Dermis microvascular lymphatic vessel endothelial cell (primary cell): ENCODE results near the gene CCDC102A. TPM values are rescaled to one million over a fixed set of nuclear protein-coding genes. Genes with fewer than 3 reads are reported as not detected.
"Not testable (repeated sequence)": the region's sequence is repeated elsewhere in the genome, so short reads cannot be mapped to it uniquely, and the experiment has no call there.

ENCODE experiments used
- DNase-seq, 2 donors: peaks; one replicate each; pipeline versions ENCODE4 v3.0.0 to v3.0.0-alpha.2; 2010; ENCODE audit warnings: low read depth in 2 of 2
- total RNA-seq: library from RNA; depleted of rRNA; stranded (reverse); fragments of >200 nt; gene quantifications from 2 replicates; pipeline ENCODE4 v1.2.1, GENCODE V29; 2014

CCDC102A gene
- total RNA-seq, 1 donor from 2014 or later: 8.9 TPM

DNA sequence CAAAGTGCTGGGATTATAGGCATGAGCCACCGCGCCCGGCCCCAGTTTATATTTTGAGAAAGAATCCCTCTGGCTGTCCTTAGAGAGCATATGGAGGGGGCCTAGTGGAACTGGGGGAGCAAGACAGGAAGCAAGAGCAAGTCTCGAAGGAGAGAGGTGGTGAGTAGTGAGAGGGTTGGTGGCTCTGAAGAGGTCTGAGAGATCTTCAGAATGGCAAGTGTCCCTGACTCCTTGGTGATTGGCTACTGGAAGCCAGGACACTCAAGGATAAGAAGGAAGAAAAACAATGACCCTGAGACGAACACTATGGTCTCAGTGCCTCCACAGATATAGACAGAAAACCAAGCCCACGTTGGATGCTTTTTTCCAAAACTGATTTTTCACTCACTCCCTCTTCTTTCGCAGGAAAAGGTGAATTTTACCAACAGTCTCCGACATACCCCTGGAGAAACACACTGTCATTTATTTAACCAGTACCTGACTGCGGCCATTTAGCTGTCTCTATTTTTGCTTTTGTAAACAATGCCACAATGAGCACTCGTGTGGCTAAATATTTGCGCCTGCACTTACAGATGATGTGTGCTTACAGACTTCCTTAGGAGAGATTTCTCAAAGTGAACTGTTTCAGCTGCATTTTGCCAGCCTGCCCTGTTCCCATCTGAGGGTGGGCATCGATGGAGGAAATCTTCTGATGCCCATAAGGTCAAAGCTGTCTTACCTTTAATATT, 34.2 kb downstream of the CCDC102A start:
- DNase-seq: no peak

DNA sequence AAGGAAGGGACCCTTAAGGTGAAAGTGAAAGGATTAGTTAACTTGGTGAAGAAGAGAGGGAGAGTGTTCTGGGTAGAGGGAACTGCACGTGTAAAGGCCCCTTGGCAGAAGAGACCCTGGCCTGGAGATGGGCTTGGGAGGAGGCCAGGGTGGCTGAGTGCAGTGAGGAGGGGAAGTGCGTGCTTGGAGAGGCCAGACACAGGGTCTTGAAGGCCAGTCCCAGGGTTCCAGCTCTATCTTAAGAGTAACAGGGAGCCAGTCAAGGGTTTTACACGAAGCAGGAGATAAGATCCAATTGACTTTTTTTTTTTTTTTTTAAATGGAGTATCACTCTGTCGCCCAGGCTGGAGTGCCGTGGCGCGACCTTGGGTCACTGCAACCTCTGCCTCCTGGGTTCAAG, 34.9 kb downstream of the CCDC102A start:
- no peak for DNase-seq

DNA sequence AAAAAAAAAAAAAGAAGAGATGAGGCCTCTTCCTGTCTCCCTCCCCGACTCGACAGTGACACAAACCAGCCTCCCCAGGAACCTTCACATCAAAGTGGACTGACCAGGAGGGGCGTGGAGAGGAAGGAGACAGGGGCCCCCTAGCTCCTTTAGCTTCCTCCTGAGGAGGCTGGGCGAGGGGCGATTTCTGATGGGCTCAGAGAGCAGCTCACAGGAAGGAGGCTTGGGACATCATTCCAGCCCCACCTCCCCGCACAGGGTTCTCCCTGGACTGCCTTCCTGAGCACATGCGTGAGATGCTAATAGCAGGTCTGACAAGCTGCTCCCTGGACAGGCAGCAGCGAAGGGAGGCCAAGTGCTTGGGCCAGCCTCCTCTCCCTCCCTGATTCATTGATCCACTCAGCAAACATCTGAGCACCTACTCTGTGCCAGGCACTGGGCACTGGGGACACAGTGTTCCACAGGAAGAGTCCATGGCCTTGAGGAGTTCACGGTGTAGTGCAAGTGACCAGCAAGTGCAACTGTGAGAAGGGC, 35.7 kb downstream of the CCDC102A start:
- no peak for DNase-seq

DNA sequence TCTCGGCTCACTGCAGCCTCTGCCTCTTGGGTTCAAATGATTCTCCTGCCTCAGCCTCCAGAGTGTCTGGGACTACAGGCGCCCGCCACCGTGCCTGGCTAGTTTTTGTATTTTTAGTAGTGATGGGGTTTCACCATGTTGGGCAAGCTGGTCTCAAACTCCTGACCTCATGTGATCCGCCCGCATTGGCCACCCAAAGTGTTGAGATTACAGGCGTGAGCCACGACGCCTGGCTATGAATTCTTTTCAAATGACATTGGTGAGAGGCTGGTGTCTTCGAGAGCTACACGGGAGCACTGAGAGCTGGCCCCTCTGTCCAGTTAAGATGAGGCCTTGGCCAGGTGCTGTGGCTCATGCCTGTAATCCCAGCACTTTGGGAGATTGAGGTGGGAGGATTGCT, 36.4 kb downstream of the CCDC102A start:
- not testable (repeated sequence) for DNase-seq

DNA sequence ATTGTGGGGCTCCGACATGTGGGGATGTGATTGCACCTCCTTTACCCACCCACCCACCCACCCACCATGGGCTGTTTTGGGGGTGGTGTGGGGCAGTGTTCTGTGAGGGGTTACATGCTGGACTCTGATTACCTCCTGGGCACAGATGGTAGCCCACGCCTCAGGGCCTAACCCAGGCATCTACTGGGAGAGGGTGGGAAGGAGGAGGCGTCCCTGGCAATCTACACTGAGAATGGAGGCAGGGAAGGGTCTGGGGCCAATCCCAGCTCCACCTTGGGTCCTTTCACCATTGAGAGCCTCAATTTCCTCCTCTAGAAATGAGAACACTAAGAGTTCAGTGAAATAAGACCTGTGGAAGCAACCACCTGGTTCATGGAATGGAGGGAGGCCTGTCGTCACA, 38.3 kb downstream of the CCDC102A start:
- no peak for DNase-seq

DNA sequence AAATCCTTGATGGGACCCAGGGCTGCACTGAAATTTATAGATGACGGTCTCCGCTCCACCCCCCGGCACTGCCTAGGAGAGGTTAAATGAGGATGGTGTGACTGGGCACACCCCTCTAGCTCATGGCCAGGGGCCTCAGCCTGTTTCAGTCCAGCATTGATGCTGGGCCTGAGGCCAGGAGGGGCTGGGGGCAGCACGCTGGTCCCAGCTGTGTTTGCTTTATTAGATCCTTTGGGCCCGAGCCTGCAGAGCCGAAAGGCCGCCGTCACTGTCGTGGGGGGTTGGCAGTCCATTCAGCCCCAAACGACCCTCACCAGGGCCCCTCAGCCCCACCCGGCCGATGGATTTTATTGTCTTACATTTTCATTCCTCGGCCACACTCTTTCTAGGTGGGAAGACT, 39.2 kb downstream of the CCDC102A start:
- no peak for DNase-seq

DNA sequence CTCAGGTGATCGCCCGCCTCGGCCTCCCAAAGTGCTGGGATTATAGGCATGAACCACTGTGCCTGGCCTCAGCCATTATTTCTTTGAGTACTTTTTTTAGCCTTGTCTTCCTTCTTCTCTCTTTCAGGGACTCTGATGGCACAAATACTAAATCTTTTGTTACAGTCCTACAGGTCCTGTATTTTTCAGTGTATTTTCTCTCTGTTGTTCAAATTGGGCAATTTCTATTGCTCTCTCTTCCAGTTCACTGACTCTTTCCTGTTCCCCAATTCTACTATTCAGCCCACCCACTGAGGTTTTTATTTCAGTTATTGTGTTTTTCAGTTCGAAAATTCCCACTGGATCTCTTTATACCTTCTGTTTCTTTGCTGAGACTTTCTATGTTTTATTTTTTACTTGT, 42.6 kb downstream of the CCDC102A start:
- DNase-seq: no peak

DNA sequence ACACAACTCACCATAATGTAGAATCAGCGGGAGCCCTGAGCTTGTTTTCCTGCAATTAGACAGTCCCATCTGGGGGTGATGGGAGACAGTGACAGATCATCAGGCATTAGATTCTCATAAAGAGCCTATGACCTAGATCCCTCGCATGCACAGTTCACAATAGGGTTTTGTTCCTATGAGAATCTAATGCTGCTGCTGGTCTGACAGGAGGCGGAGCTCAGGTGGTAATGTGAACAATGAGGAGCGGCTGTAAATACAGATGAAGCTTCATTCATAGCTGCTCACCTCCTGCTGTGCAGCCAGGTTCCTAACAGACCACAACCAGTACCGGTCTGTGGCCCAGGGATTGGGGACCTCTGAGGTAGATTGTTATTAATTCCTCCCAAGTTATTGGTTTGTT, 47.1 kb downstream of the CCDC102A start:
- no peak for DNase-seq

DNA sequence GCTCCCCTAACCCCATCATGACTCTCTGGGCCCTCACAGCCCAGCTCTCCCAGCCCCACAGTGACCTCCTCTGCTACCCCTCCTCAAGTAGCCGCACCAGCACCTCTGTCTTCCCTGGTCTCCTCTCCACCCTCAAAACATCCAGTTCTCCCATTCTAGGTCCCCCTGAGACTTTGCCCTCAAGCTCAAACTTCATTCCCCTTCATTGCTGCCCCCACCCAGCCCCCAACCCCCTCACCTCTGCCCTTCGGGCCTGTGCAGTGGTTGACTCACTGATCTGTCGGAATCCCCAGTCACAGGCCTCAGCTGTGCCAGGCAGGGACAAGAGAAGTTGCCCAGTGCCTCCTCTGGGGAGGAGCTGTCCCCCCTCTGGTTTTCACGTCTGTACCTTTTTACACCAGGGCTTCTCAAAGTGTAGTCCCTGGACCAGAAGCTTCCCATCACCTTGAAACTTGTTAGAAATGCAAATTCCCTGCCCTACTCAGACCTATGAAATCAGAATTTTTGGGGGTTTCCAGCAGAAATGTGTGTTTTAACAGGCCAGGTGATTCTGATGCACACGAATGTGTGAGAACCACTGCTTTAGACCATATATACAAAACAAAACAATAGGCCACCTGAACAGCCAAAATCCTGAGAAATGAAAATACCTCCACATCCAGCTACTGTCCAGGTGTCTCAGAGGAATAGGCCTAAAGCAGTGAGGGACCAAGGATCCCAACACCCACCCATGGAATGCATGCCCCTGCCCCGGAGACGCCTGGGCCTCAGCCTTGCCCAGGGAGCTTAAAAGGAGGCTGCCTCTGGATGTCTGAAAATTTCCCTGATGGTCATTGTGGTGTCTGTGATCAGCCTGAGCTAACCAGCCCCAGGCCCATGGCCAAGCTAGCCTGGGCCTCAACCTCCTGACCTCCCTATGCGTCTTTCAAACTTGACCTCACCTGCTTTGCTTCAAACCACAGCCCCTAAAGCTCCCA, 49.2 kb downstream of the CCDC102A start:
- no peak for DNase-seq

DNA sequence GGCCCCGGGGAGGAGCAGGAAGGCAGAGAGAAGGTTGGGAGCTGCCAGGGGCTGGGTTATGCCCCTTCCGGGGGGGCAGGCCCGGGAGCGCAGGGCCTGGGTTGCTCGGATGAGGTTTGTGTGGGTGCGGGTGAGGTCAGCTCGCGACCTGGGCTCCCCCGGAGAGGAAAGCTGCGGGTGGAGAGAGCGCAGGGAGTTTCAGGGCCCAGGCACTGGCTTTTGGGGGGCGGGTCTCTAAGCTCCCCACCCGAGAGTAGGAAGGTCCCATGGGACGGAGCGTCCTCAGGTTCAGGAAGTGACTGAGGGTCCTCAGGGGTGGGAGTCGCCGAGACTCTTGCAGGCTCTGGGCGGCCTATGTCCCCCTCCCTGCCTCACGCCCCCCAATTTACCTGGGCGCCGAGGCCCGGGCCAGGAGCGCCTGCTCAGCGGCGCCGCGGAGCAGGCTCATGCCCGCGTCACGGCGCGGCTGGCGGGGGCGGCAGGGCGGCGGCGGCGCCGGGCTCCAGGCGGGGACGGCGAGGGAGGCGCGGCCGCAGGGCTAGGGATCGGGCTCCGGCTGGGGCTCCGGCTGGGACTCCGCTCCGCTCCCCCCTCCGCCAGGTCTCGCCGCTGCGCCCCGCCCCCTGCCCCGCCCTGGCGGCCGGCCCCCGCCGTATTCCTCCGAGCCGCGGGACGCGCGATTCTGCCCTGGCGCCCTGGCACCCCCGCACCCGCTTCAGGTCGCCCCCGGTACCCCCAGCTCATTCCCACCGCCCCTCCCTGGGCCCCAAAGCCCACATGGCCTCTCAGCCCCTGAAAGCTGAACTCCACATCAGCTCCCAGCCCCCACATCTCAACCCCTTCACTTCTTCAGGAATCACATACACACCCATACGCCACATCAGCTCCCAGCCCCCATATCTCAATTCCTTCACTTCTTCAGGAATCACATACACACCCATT, 50.2 kb downstream of the CCDC102A start, which contains the start of gene DOK4:
TSS of gene DOK4 (minus strand) at position 578 of the 942 bp plus-strand sequence. CDS start 6,986 bp downstream, outside the sequence.
- DNase-seq: peak in 1 of 2 donors; percentile 73

DNA sequence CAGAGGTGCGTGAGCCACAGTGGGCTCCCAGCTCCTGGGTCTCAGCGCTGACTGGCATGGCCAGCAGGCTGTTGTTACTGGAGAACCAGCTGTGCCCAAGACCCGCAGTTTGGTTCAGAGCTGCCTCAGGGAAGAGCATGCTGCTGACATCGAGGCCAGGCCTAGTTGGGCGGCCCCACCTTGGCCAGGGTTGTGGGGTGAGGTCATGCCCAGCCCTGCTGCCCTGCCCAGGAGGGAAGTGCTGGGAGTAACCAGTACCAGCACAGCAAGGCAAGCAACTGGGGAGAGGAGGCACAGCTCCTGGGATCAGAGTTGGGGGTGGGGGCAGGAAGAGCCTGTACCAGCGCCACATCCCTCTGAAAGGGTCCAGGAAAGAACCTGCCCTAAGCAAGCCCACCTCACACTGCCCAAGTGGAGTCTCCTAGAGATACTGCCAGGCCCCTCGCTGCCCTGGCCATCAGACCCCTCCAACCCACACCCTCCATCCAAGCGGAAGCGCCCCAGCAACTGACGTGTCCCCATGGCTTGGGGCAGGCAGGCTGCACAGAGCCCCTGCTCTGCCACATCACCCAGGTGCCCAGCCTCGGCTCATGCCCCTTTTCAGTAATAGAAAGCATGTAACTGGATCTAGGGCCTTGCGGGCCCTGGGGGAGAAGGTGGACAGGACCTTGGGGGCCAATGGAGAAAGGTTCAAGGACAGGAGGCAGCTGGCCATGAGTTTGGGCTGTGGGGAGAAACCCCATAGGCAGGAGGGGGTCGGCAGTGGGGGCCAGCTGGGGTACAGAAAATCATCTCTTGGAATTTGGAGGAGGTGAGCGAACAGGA, 51.1 kb downstream of the CCDC102A start:
- DNase-seq: no peak

DNA sequence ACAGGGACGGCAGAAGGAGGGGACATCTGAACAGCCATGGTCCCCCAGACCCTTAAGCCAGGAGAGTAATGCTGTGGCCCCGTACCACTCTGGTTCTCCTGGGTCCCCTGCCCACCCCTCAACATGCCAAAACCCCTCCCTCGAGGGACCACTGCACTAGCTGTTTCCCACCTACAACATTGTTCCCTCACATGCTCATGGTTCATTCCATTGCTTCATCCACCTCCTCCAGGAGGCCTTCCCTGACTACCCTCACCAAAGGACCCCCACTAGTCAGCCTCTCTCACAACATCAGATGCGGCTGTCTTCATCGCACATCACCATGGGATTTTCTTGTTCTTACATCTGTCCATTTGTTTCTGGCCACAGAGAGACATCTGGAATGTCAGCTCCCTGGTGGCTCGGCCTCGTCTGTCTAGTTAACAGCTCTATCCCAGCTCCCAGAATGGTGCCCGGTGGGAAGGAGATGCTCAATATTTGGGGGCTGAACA, 51.8 kb downstream of the CCDC102A start:
- no peak for DNase-seq

DNA sequence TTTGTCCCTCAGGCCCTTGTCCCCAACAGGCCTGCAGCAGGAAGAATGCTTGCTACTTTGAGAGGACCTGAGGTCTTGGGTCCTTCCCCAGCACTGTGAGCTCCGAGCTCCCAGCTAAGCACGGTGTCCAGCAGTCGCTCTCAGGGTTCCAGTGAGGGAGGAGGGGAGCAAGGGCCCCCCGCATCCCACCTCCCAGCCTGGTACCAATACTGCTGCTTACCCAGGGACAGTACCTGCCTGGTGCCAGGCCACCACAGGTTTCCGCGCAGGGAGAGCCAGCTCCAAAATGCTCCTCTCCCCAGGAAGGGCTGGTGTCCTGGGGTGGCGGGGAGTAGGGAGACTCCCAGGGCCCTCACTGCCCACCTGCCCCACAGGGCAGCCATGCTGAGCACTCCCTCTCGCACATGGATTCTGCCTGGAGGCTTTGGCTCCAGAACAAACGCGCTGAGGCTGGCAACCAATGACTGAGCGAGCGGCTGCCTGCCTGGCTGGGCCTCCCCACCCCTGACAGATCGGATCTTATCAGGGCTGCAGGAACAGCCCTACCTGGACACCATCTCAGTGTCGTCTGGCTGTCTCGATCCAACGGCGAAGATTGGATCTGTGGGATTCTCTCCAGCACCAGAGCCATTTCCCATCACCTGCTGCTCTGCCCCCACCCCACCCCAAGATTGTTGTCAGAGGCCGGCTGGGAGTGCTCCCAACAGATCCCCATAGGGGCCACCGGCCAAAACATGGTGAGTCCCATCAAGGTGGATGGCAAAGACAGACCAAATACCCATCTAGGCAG, 52.5 kb downstream of the CCDC102A start:
- DNase-seq: no peak

DNA sequence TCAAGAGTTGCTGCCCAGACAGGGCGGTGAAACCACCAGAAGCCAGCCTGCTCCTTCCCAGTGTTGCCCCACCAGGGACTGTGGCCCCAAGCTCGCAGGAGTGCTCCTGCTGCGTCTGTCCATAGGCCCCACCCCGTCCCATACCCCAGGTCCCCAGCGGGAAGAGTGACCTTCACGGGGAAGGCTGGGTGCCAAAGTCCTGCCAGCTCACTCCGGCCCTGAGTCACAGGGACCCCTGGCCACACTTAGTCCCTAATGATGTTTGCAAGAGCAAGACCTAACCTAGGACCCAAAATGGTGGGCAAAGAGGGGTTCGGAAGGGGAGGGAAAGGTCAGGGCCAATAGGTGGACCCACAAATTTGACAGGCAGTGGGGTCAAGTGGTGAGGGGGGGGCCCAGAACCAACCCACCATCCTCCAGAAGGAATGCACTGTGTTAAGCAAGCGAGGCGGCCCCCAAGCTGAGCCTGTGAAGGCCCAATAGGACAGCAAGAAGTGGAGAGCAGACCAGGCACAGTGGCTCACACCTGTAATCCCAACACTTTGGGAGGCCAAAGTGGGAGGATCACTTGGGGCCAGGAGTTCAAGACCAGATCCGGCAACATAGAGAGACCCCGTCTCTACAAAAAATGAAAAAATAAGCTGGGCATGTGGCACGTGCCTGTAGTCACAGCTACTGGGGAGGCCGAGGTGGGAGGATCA, 53.4 kb downstream of the CCDC102A start:
- DNase-seq: no peak

DNA sequence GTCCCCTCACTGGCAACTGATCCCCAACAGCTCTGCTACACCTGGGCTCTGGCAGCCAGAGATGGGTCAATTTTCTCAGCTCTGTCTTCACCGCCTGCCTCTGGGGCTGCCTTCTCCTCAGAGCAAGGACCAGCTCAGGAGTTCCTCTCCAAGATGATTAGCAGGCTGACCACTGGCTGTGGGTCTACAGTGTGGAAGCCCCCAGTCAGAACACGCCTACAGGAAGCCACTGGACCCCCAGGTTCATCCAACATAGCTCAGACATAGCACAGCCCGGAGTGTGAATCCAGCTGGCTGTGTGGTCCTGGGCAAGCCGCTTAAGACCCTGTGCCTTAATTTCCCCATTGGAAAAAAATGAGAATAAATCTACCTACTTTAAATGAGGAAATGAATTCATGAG, 55.0 kb downstream of the CCDC102A start:
- DNase-seq: no peak

DNA sequence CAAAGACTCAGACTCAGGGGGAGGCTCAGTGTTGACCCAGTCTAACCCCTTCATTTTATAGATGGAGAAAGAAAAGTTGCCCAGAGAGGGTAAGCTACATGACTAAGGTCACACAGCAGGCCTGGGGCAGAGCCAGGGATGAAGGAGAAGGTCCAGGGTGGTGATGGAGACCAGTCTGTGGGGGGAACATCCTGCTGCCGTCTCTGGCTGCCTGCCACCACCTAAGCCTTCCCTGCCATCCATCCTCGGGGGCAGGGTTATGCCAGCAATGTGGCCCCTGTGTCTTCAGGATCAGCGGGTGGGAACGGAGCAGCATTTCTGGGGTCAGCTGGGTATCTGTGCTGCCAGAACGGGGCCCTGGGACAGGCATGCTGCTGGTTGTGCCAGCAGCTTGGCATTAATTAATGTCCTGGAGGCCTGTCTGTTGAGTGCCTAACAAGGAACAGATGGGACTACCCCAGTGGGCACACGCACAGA, 55.6 kb downstream of the CCDC102A start:
- no peak for DNase-seq

DNA sequence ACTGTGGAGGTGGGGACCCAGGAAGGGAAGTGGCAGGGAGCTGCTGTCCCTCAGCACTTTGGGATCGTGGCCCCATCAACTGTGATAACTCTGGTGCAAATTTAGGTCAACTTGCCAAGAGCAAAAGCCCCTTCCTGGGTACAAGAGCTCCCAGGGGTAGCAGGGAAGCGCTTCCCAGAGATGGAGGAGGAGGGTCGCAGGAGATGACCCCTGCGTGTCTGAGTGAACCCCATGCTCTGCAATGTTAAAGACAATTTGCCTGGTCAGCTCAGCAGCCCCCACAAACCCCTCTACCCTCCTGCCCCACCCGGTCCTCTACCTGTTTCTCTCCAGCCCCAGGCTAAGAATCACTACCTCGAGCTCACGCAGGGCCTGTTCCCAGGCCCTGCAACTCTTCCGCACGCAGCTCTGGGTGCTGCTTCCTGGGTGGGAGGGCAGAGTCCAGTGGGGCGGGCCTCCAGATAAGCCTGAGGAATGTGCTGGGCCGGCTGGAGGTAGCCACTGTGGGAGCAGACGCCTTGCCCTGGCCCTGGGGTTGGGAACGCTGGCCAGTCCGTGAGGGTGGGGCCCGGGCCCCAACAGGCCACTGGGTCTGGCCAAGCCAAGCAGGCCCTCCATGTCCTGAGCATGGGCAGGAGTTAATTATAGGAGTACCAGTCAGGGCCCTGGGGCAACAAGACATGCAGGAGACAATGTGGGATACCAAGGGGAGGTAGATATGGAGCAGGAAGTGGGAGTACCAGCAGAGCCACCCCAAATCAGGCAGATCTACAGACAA, 56.2 kb downstream of the CCDC102A start:
- no peak for DNase-seq
